Measurements from ENCODE around the gene PREX1.
"Not testable (repeated sequence)": the region's sequence is repeated elsewhere in the genome, so short reads cannot be mapped to it uniquely, and the experiment has no call there.

Gene PREX1

GRCh38 chr20:48846516-48847492 is 19.0 kb upstream of the PREX1 start:
- DNase-seq (ENCODE audit: low spot score): peak; percentile 40

GRCh38 chr20:48845721-48846306 is 18.0 kb upstream of the PREX1 start:
- DNase-seq (ENCODE audit: low spot score): no peak

- DNase-seq (ENCODE audit: low spot score): no peak
Observed at GRCh38 chr20:48844996-48845395, 17.2 kb upstream of the PREX1 start.

GRCh38 chr20:48843896-48844295 is 16.1 kb upstream of the PREX1 start:
- not testable (repeated sequence) for DNase-seq (ENCODE audit: low spot score)

GRCh38 chr20:48843057-48843806 is 15.4 kb upstream of the PREX1 start:
- no peak for DNase-seq (ENCODE audit: low spot score)

- DNase-seq (ENCODE audit: low spot score): no peak
Observed at GRCh38 chr20:48841875-48842529, 14.2 kb upstream of the PREX1 start.

GRCh38 chr20:48841196-48841874 is 13.5 kb upstream of the PREX1 start:
- DNase-seq (ENCODE audit: low spot score): no peak

GRCh38 chr20:48839154-48839917 is 11.5 kb upstream of the PREX1 start:
- no peak for DNase-seq (ENCODE audit: low spot score)

- DNase-seq (ENCODE audit: low spot score): no peak
Observed at GRCh38 chr20:48837014-48837413, 9.2 kb upstream of the PREX1 start.

GRCh38 chr20:48835390-48835789 is 7.6 kb upstream of the PREX1 start:
- DNase-seq (ENCODE audit: low spot score): no peak

- no peak for DNase-seq (ENCODE audit: low spot score)
Observed at GRCh38 chr20:48834278-48834677, 6.5 kb upstream of the PREX1 start.

- no peak for DNase-seq (ENCODE audit: low spot score)
Observed at GRCh38 chr20:48832405-48832730, 4.6 kb upstream of the PREX1 start.

- no peak for DNase-seq (ENCODE audit: low spot score)
Observed at GRCh38 chr20:48831718-48832404, 4.1 kb upstream of the PREX1 start.

GRCh38 chr20:48830826-48831318 is 3.1 kb upstream of the PREX1 start:
- no peak for DNase-seq (ENCODE audit: low spot score)

- no peak for DNase-seq (ENCODE audit: low spot score)
Observed at GRCh38 chr20:48829940-48830339, 2.1 kb upstream of the PREX1 start.

- no peak for DNase-seq (ENCODE audit: low spot score)
Observed at GRCh38 chr20:48828734-48829460, 1.1 kb upstream of the PREX1 start.

- no peak for DNase-seq (ENCODE audit: low spot score)
Observed at GRCh38 chr20:48826883-48827771, 672 bp downstream of the PREX1 start.

- DNase-seq (ENCODE audit: low spot score): not testable (repeated sequence)
Observed at GRCh38 chr20:48826480-48826879, 1.3 kb downstream of the PREX1 start.

Data from cerebellar cortex (tissue), 1 donor.